B cell (primary cell): Measurements from ENCODE around the gene UBE2O.

Source experiments
- CTCF ChIP-seq: fragments of 200-600 bp; IDR thresholded peaks from one replicate; pipeline ENCODE4 v1.8.0; 2022; ENCODE audit warnings: antibody characterized with exemption, mild to moderate bottlenecking
- EZH2 ChIP-seq: IDR thresholded peaks from 2 replicates; pipeline ENCODE4 v1.6.1; 2012; ENCODE audit warnings: borderline replicate concordance, low read depth, mild to moderate bottlenecking, moderate library complexity, low read length; ENCODE audit not compliant: insufficient read depth, poor library complexity, severe bottlenecking

- TF ChIP-seq CTCF (no peak), EZH2 (no peak)
These were observed 54.3 kb downstream of the UBE2O start for GRCh38 chr17:76398523-76399174.
